ENCODE results near the gene SLC8A2. TPM values are rescaled to one million over a fixed set of nuclear protein-coding genes. Genes with fewer than 3 reads are reported as not detected.
"Not testable (repeated sequence)": the region's sequence is repeated elsewhere in the genome, so short reads cannot be mapped to it uniquely, and the experiment has no call there.

Gene SLC8A2
- total RNA-seq, 1 donor from 2014 or later, result 0.46 TPM

- ATAC-seq (no peak), DNase-seq (ENCODE audit: missing footprints) (no peak)
- intact Hi-C loops (cut with DNase I), result no loop called here
Measured at GRCh38 chr19:47492137-47492533, 20.4 kb upstream of the SLC8A2 start.

GRCh38 chr19:47491358-47492136 is 19.9 kb upstream of the SLC8A2 start:
- DNase-seq (ENCODE audit: missing footprints) (no peak), ATAC-seq (no peak)
- intact Hi-C loops (cut with DNase I), result no loop called here

GRCh38 chr19:47490847-47491246 is 19.2 kb upstream of the SLC8A2 start:
- DNase-seq (ENCODE audit: missing footprints) (no peak), ATAC-seq (no peak)
- intact Hi-C loops (cut with DNase I), result no loop called here

GRCh38 chr19:47490031-47490430 is 18.3 kb upstream of the SLC8A2 start:
- ATAC-seq (no peak), DNase-seq (ENCODE audit: missing footprints) (no peak)
- intact Hi-C loops (cut with DNase I), result no loop called here

GRCh38 chr19:47489072-47489914 is 17.6 kb upstream of the SLC8A2 start:
- DNase-seq (ENCODE audit: missing footprints), result no peak
- no peak for ATAC-seq
- intact Hi-C loops (cut with DNase I), result no loop called here

- ATAC-seq (no peak), DNase-seq (ENCODE audit: missing footprints) (no peak)
- intact Hi-C loops (cut with DNase I), result no loop called here
Measured at GRCh38 chr19:47487551-47488515, 16.1 kb upstream of the SLC8A2 start.

- ATAC-seq, result no peak
- intact Hi-C loops (cut with DNase I), result no loop called here
- DNase-seq (ENCODE audit: missing footprints), result no peak
Measured at GRCh38 chr19:47486900-47487299, 15.2 kb upstream of the SLC8A2 start.

GRCh38 chr19:47486220-47486619 is 14.5 kb upstream of the SLC8A2 start:
- DNase-seq (ENCODE audit: missing footprints); intact Hi-C loops (cut with DNase I); ATAC-seq: not testable (repeated sequence)

GRCh38 chr19:47485210-47485609 is 13.5 kb upstream of the SLC8A2 start:
- intact Hi-C loops (cut with DNase I), result no loop called here
- DNase-seq (ENCODE audit: missing footprints) (no peak), ATAC-seq (no peak)

GRCh38 chr19:47483800-47484690 is 12.4 kb upstream of the SLC8A2 start, which contains the start of gene KPTN:
Gene KPTN (minus strand): TSS chr19:47484219. CDS start chr19:47484160, 59 bp downstream.
- ATAC-seq (peak; percentile 93), DNase-seq (ENCODE audit: missing footprints) (peak; percentile 94)
- intact Hi-C loops (cut with DNase I), result loop anchor here (1.0 kb wide), 1 partner anchor 31 kb away; the partner anchor contains the start of gene NAPA

- DNase-seq (ENCODE audit: missing footprints), result no peak
- intact Hi-C loops (cut with DNase I), result no loop called here
- ATAC-seq, result no peak
Measured at GRCh38 chr19:47483200-47483599, 11.5 kb upstream of the SLC8A2 start.

- no peak for ATAC-seq
- intact Hi-C loops (cut with DNase I), result no loop called here
- no peak for DNase-seq (ENCODE audit: missing footprints)
Measured at GRCh38 chr19:47481460-47482052, 9.9 kb upstream of the SLC8A2 start.

GRCh38 chr19:47480658-47481057 is 9.0 kb upstream of the SLC8A2 start:
- DNase-seq (ENCODE audit: missing footprints) (no peak), ATAC-seq (no peak)
- intact Hi-C loops (cut with DNase I), result no loop called here

GRCh38 chr19:47479701-47480503 is 8.2 kb upstream of the SLC8A2 start:
- DNase-seq (ENCODE audit: missing footprints) (no peak), ATAC-seq (no peak)
- intact Hi-C loops (cut with DNase I), result no loop called here

GRCh38 chr19:47476438-47476972 is 4.8 kb upstream of the SLC8A2 start:
- ATAC-seq, result no peak
- no peak for DNase-seq (ENCODE audit: missing footprints)
- intact Hi-C loops (cut with DNase I), result no loop called here

GRCh38 chr19:47475465-47475864 is 3.8 kb upstream of the SLC8A2 start:
- DNase-seq (ENCODE audit: missing footprints), result no peak
- no peak for ATAC-seq
- intact Hi-C loops (cut with DNase I), result no loop called here
